WTC11 (cell line): ENCODE data around the gene CACNB1. TPM values are rescaled to one million over a fixed set of nuclear protein-coding genes. Genes with fewer than 3 reads are reported as not detected.

Experiments
- ATAC-seq: fragments of 200-7000 bp; cut with Tn5 transposase; 2 replicates; pipeline ENCODE4 v1.10.0; 2021; ENCODE audit warnings: mild to moderate bottlenecking, moderate library complexity
- CTCF ChIA-PET: fragments of 300-600 bp; sonication (Branson Sonifier 250); formaldehyde crosslinking; loops from one replicate; lab custom pipeline; 2021; ENCODE audit warnings: antibody characterized with exemption; lab: Charles Lee
- POLR2A ChIA-PET: fragments of 350-600 bp; sonication (Branson Sonifier 250); formaldehyde crosslinking; loops from one replicate; lab custom pipeline; 2021; ENCODE audit warnings: antibody characterized with exemption; lab: Charles Lee
- DNase-seq: peaks from one replicate; pipeline ENCODE4 v3.0.0; 2021; ENCODE audit warnings: low spot score
- H3K27ac Mint-ChIP-seq: 2 replicates; pipeline ENCODE4 v1.8.0; 2021; ENCODE audit warnings: mixed read lengths
- H3K27me3 Mint-ChIP-seq: 2 replicates; pipeline ENCODE4 v1.8.0; 2021; ENCODE audit warnings: low read depth, mild to moderate bottlenecking, moderate library complexity, mixed read lengths
- H3K36me3 Mint-ChIP-seq: 2 replicates; pipeline ENCODE4 v1.8.0; 2021; ENCODE audit warnings: mixed read lengths
- H3K4me1 Mint-ChIP-seq: 2 replicates; pipeline ENCODE4 v1.8.0; 2022; ENCODE audit warnings: mixed read lengths
- H3K4me3 Mint-ChIP-seq: 2 replicates; pipeline ENCODE4 v1.8.0; 2021; ENCODE audit warnings: mild to moderate bottlenecking, moderate library complexity, mixed read lengths
- H3K9me3 Mint-ChIP-seq: 2 replicates; pipeline ENCODE4 v1.8.0; 2021; ENCODE audit warnings: mixed read lengths
- ATF2 ChIP-seq: sonication (generic); formaldehyde crosslinking; IDR thresholded peaks from 2 replicates; pipeline ENCODE4 v1.8.1; 2022; ENCODE audit warnings: low read depth, missing genetic modification reagents, borderline replicate concordance
- ATF6 ChIP-seq: sonication (generic); formaldehyde crosslinking; IDR thresholded peaks from 2 replicates; pipeline ENCODE4 v1.8.1; 2023; ENCODE audit warnings: mild to moderate bottlenecking, missing genetic modification reagents
- CBFB ChIP-seq: sonication (generic); formaldehyde crosslinking; IDR thresholded peaks from 2 replicates; pipeline ENCODE4 v1.8.1; 2022; ENCODE audit warnings: mild to moderate bottlenecking, low read depth, missing genetic modification reagents
- CDX4 ChIP-seq: fragments of 250-450 bp; sonication (Bioruptor Pico); IDR thresholded peaks from 2 replicates; pipeline ENCODE4 v1.9.0; 2021; ENCODE audit warnings: moderate library complexity, mild to moderate bottlenecking, inconsistent platforms, borderline replicate concordance
- CREB1 ChIP-seq: sonication (generic); formaldehyde crosslinking; IDR thresholded peaks from 2 replicates; pipeline ENCODE4 v1.8.0; 2023; ENCODE audit warnings: mild to moderate bottlenecking, missing genetic modification reagents
- ESRRA ChIP-seq: sonication (generic); formaldehyde crosslinking; IDR thresholded peaks from 2 replicates; pipeline ENCODE4 v1.8.1; 2022; ENCODE audit warnings: mild to moderate bottlenecking, missing genetic modification reagents, borderline replicate concordance
- ETV6 ChIP-seq: sonication (generic); formaldehyde crosslinking; IDR thresholded peaks from 2 replicates; pipeline ENCODE4 v1.8.1; 2022; ENCODE audit warnings: mild to moderate bottlenecking, missing genetic modification reagents
- JAZF1 ChIP-seq: fragments of 250-450 bp; sonication (Bioruptor Pico); IDR thresholded peaks from 2 replicates; pipeline ENCODE4 v1.9.0; 2021; ENCODE audit warnings: moderate library complexity, mild to moderate bottlenecking, inconsistent platforms
- MAX ChIP-seq: sonication (generic); formaldehyde crosslinking; IDR thresholded peaks from 2 replicates; pipeline ENCODE4 v1.8.0; 2022; ENCODE audit warnings: mild to moderate bottlenecking, missing genetic modification reagents
- MLX ChIP-seq: sonication (generic); formaldehyde crosslinking; IDR thresholded peaks from 2 replicates; pipeline ENCODE4 v1.8.1; 2023; ENCODE audit warnings: mild to moderate bottlenecking, missing genetic modification reagents, moderate library complexity
- MYBL2 ChIP-seq: sonication (generic); formaldehyde crosslinking; IDR thresholded peaks from 2 replicates; pipeline ENCODE4 v1.8.1; 2023; ENCODE audit warnings: mild to moderate bottlenecking, moderate library complexity, missing genetic modification reagents
- NFATC4 ChIP-seq: fragments of 250-450 bp; sonication (Bioruptor Pico); IDR thresholded peaks from 2 replicates; pipeline ENCODE4 v1.9.0; 2021; ENCODE audit warnings: mild to moderate bottlenecking
- NFYB ChIP-seq: sonication (generic); formaldehyde crosslinking; conservative IDR thresholded peaks from 2 replicates; pipeline ENCODE4 v1.8.0; 2022; ENCODE audit warnings: low read depth, missing genetic modification reagents
- NR2C2 ChIP-seq: sonication (generic); formaldehyde crosslinking; IDR thresholded peaks from 2 replicates; pipeline ENCODE4 v1.8.0; 2022; ENCODE audit warnings: mild to moderate bottlenecking, missing genetic modification reagents
- RORB ChIP-seq: fragments of 250-450 bp; sonication (Bioruptor Pico); IDR thresholded peaks from 2 replicates; pipeline ENCODE4 v1.9.0; 2021; ENCODE audit warnings: mild to moderate bottlenecking
- SP1 ChIP-seq: sonication (generic); formaldehyde crosslinking; conservative IDR thresholded peaks from 2 replicates; pipeline ENCODE4 v1.8.1; 2022; ENCODE audit warnings: missing genetic modification reagents
- USF2 ChIP-seq: sonication (generic); formaldehyde crosslinking; IDR thresholded peaks from 2 replicates; pipeline ENCODE4 v1.8.1; 2023; ENCODE audit warnings: mild to moderate bottlenecking, missing genetic modification reagents, moderate library complexity
- ZNF281 ChIP-seq: sonication (generic); formaldehyde crosslinking; IDR thresholded peaks from 2 replicates; pipeline ENCODE4 v1.8.0; 2023; ENCODE audit warnings: mild to moderate bottlenecking, missing genetic modification reagents
- ZNF396 ChIP-seq: fragments of 250-450 bp; sonication (Bioruptor Pico); IDR thresholded peaks from 2 replicates; pipeline ENCODE4 v1.8.0; 2021; ENCODE audit warnings: mild to moderate bottlenecking, moderate library complexity, borderline replicate concordance
- ZNF423 ChIP-seq: fragments of 250-450 bp; sonication (Bioruptor Pico); IDR thresholded peaks from 2 replicates; pipeline ENCODE4 v2.1.2; 2022; ENCODE audit warnings: mild to moderate bottlenecking, moderate library complexity
- ZNF671 ChIP-seq: fragments of 250-450 bp; sonication (Bioruptor Pico); IDR thresholded peaks from 2 replicates; pipeline ENCODE4 v1.8.0; 2021; ENCODE audit warnings: mild to moderate bottlenecking
- ZSCAN18 ChIP-seq: fragments of 250-450 bp; sonication (Bioruptor Pico); IDR thresholded peaks from 2 replicates; pipeline ENCODE4 v2.1.2; 2022; ENCODE audit warnings: mild to moderate bottlenecking, moderate library complexity
- total RNA-seq: library from RNA; stranded (reverse); gene quantifications from 3 replicates; pipeline ENCODE4 v1.2.3, GENCODE V29; 2021

Gene CACNB1
- total RNA-seq, 1 experiment from 2014 or later: 17.0 TPM

GRCh38 chr17:39138431-39139160, 58.9 kb downstream of the CACNB1 start (continued):
- TF ChIP-seq ATF6 (CRISPR knock-in tag) (no peak), ESRRA (CRISPR knock-in tag) (no peak), MAX (no peak), NFATC4 (CRISPR knock-in tag) (no peak), ZNF671 (no peak), ETV6 (CRISPR knock-in tag) (no peak), MYBL2 (CRISPR knock-in tag) (no peak), MLX (no peak)
- TF ChIP-seq, all 79 proteins: peak for 0

- TF ChIP-seq CREB1 (CRISPR knock-in tag) (no peak), USF2 (CRISPR knock-in tag) (no peak), ZNF396 (CRISPR knock-in tag) (no peak)
- Mint-ChIP-seq H3K4me3 (no peak overlapping the region), H3K4me1 (peaks cover 8% of the 10 kb centered on the region), H3K27me3 (no peaks in the 10 kb centered on the region; the same call in none of the 2 replicates), H3K27ac (no peak overlapping the region), H3K9me3 (no peaks in the 10 kb centered on the region), H3K36me3 (no peaks in the 10 kb centered on the region)
- no peak for ATAC-seq
- no peak for DNase-seq
- CTCF ChIA-PET: interaction anchor here (0.7 to 1.4 kb wide), 3 partner anchors 17 to 39 kb away, joined by 3 to 4 read pairs (median 3); partner anchors contain the start of gene PLXDC1
- POLR2A ChIA-PET: no interaction called here
These were observed 62.6 kb downstream of the CACNB1 start for GRCh38 chr17:39134878-39135277.

- no peaks in the 10 kb centered on the region for H3K36me3 Mint-ChIP-seq
- ATAC-seq: no peak
- CTCF ChIA-PET: interaction anchor here (0.8 to 1.0 kb wide), 3 partner anchors 33 to 149 kb away, joined by 3 read pairs; no protein-coding TSS in a partner anchor
- no peak for TF ChIP-seq RORB (CRISPR knock-in tag)
- TF ChIP-seq MLX: no peak
- no peak for TF ChIP-seq ZSCAN18
- TF ChIP-seq NFYB (CRISPR knock-in tag): no peak
- TF ChIP-seq CBFB (CRISPR knock-in tag): no peak
- no peak for TF ChIP-seq ATF2
- TF ChIP-seq ZNF423 (CRISPR knock-in tag): no peak
- TF ChIP-seq CDX4 (CRISPR knock-in tag): no peak
- TF ChIP-seq JAZF1 (CRISPR knock-in tag): no peak
- no peak for TF ChIP-seq NR2C2 (CRISPR knock-in tag)
- TF ChIP-seq SP1 (CRISPR knock-in tag): no peak
- TF ChIP-seq MYBL2 (CRISPR knock-in tag): no peak
- no peak for TF ChIP-seq ZNF281
- no peak for TF ChIP-seq ZNF671
These were observed 65.3 kb downstream of the CACNB1 start for GRCh38 chr17:39132192-39132610.

More at GRCh38 chr17:39132192-39132610, 65.3 kb downstream of the CACNB1 start:
- Mint-ChIP-seq H3K9me3 (no peaks in the 10 kb centered on the region), H3K27me3 (no peaks in the 10 kb centered on the region; the same call in none of the 2 replicates), H3K27ac (peak overlapping the region; percentile 17; the same call in 1 of the 2 replicates), H3K4me1 (peaks cover 8% of the 10 kb centered on the region), H3K4me3 (no peak overlapping the region)
- no peak for DNase-seq
- POLR2A ChIA-PET: no interaction called here
